ENCODE data around the gene IFI6. TPM values are rescaled to one million over a fixed set of nuclear protein-coding genes. Genes with fewer than 3 reads are reported as not detected.

Gene IFI6
- total and polyA plus RNA-seq, 2 of the 8 experiments (the other 6 are each of a cell fraction or from before 2014, with no cell fraction given), result 6.1 to 13.2 TPM

- no peak for TF ChIP-seq NRF1 (IDR thresholded peaks at IDR 0.05; ENCODE audit: low read depth, low read length)
- no peak for TF ChIP-seq BRCA1 (IDR thresholded peaks at IDR 0.05; ENCODE audit: low read depth, low read length)
- TF ChIP-seq CHD1 (IDR thresholded peaks at IDR 0.05; ENCODE audit: low read depth, low read length), result no peak
- TF ChIP-seq CHD2 (IDR thresholded peaks at IDR 0.05; ENCODE audit: low read length), result no peak
- TF ChIP-seq EGR1 (IDR thresholded peaks at IDR 0.05; ENCODE audit: borderline replicate concordance, low read depth, low read length), result no peak
- TF ChIP-seq PHF8 (conservative IDR thresholded peaks at IDR 0.05; ENCODE audit: low read depth, low read length), result no peak
- no peak for TF ChIP-seq SP2 (IDR thresholded peaks at IDR 0.05; ENCODE audit: low read length)
Measured at GRCh38 chr1:27638047-27638734, 33.8 kb downstream of the IFI6 start (continued).

Measured in H1 (cell line).